DMS153 treated with DMSO at 0.1 percent for 48 hours (cell line): ENCODE measurements around the gene NCOA1.
"Not testable (repeated sequence)": the region's sequence is repeated elsewhere in the genome, so short reads cannot be mapped to it uniquely, and the experiment has no call there.

Source experiments
- DNase-seq: peaks from one replicate; lab custom pipeline; 2025; ENCODE audit not compliant: unreplicated experiment; lab: John Stamatoyannopoulos, UW

The NCOA1 gene

DNA sequence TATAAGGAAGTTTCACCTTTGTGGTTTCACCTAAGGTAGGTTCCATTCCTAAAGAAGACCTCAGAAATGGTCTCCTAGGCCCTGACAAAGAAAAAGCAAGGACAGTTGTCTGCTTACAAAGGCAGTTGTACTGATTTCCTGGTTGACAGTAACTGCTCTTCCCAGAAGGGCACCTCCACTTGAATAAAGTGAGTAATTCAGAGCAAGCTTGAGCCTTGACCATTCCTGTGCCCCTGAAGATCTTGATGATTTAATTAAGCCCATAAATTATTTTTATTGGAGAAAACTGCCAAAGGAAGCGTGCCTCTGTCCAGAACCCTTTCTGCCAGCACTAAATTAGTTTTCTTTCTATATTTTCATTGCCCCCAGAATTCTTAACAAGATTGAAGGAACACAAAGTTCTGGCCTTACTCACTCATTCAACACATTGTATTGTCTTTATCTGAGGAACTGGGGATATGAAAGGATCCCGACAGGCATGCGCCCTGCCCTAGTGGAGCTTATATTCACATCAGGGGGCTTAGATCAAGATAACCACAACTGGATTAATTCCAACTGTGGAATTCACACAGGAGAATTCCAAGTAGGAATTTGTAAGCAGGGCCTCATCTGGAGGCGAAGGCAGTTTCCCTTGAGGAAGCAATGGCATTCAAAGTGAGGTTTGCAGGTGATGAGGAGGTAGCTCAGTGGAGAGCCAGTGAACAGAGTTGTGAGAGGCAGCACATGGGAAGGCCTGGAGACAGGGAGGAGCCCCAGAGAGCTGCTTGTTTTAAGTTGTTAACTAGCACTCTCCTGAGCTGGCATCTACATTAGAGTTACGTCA, 280.9 kb downstream of the NCOA1 start:
- no peak for DNase-seq

DNA sequence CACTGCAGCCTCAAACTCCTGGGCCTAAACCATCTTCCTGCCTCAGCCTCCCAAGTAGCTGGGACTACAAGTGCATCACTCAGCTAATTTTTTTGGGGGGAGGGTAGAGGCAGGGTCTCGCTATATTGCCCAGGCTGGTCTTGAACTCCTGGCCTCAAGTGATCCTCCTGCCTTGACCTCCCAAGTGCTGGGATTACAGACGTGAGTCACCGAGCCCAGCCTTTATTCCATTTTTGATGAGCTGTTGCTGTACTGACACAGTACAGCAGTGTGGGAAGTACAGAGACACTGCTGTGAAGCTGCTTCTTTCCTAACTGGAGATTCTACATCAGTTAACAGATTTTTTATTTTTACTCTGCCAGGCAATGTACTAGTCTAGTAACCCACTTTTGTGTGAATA, 283.3 kb downstream of the NCOA1 start:
- no peak for DNase-seq

DNA sequence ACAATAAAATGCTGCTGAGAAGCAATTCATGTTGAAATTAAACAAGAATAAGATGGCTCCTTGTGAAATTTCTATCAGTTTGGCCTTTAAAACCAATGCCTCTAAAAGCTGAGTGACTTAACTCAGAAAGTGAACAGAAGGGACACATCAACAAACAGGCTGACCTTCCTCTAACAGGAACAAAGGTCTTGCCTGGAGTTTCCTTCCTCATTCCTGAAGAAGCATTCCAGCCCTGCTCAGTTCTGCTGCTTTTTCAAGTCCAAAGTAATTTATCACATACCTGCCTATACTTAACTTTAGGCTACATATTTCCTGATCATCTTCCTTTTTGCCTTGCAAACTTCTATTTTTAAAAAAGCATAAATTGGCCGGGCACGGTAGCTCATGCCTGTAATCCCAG, 288.1 kb downstream of the NCOA1 start:
- DNase-seq = no peak

DNA sequence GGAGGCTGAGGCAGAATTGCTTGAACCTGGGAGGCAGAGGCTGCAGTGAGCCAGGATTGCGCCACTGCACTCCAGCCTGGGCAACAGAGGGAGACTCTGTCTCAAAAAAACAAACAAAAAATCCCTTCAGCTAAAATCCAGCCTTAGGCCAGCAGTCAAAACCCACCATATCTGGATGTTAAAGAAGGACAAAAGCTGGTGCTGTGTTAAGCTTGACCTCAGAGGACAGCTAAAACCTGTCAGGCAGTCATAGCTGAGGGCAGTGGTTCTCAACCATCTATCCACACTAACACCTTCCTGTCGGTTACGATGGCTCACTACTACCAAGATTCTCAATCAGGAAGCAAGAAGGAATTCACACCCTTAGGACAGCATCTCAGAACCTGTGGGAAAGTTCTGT, 292.6 kb downstream of the NCOA1 start:
- DNase-seq = no peak

DNA sequence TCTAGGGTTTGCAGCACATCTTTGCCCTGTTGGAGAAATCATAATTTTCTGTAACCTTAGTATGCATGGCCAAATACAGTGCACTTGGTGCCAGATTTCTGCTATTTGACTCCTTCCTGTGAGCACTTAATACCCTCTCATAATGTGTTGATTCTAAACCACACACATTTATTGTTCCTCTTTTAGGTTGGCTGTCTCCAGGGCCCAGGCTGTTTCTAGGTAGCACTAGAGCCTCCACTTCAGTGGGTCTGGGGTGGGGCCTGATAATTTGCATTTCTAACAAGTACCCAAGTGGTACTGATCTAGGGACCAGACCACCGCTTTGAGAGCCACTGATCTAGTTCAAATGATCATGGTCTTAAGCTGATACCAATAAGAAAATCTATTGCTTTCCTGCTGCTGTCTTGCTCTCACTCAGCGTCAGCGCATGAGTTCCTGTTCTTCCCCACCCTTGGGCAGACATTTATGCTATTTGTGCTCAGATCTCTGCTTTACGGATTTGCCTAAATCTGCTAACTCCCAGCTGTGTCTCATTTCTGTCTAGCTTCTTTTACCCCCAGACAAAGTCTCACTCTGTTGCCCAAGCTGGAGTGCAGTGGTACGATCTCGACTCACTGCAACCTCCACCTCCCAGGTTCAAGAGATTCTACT, 294.7 kb downstream of the NCOA1 start:
- peak; percentile 33 for DNase-seq

DNA sequence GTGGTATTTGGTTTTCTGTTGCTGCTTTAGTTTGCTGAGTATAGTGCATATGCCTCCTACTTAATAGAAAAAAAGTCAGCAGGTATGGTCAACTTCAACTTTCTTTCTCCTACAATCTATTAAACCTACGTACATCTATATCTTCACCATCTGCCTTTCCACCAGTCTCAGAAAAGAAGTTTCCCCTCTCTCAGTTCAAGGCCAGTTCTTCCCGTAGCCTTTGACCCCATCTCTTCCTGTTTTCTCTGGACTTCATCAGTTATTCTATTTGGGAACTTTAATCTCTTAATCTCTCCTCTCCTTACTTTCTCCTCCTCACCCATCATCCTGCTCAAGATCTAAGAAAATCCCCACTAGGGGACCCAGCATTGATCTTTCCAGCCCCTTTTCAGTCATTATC, 296.5 kb downstream of the NCOA1 start:
- DNase-seq = no peak

DNA sequence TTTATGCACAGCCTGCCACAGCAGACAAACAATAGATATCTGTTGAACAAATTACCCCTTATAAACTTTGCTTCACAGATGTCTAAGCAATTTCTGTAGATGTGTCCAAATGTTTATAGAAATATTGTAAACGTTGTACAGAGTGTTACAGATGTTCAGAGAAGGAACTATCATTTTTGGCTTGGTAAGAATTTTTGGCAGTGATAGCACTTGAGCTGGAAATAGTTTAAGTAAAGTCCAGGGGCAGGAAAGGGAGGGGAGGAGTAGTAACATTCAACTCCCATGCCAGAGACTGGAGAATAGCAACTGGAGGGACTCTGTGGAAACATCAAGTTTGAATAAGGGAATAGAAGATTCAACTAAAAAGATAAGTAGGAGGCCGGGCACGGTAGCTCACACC, 297.8 kb downstream of the NCOA1 start:
- no peak for DNase-seq

DNA sequence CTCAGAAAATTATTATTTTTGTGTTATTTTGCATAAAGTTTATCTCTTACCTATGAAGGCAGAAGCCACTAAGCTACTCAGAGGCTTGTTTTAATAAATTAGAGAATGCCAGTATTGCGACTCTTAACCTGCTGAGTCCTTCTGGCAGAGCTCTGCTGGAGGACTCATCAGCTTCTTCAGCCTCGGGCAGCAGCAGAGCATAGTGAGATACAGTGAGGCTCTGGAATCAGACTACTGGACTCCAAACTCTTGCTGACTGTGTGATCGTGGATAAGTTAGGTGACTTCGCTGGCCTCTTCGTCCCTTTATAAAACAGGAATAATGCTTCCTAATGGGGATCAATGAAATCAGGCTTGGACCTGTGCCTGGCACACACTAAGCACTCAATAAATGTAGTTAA, 300.4 kb downstream of the NCOA1 start:
- no peak for DNase-seq

DNA sequence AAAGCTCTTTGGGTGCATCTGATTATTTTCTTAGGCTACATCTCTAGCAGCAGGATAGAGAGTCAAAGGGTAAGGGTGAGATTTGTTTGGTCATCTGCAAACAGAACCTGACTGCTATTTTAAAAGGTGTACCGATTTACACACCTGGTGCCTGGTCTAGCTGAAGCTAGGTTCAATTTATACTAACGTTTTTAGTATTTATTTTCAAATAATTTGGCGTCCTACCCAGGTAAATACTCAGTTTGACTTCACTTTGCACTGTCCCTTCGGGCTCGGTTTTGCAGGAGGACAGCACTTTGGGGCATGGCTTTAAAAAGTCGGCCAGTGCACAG, 301.5 kb downstream of the NCOA1 start:
- peak; percentile 38 for DNase-seq

DNA sequence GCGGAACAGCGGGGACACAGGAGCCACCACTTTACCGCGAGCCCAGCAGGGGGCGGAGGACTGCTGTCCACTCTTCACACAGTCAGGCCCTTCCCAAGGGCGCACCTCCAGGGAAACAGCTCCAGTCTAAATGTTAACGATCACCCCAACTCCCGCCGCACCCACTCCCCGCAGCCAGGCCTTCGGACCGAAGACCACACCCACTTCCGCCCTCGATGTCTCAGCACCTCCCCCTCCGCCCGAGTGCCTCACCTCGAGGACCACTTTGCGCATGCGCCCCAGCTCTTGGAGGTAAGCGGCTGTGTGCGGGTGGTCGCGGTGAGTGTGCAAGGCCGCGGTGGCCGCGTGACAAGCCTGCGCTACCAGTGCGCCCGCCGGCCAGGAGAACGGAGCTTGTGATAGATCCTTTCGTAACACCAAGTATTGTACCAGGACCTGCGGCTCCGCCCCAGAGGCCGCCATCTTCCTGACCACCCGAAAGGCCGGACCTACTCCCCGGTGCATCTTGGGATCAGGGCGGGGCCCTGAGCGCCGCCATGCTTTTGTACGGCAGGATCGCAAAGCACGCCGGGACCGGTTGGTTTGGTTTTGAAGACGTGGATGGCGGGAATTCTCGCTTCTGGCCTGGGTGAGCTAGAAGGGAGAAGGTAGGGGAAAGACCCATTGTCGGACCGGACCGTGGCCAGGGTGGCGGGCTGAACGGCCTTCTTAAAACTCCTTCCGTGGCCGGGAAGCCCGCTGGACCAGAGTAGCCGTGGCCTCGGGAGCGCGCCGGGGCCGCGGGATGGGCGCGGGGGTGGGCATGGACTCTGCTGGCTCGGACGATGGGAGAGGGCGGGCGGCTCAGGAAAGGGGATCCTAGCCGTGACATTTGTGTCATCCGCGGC, 302.1 kb downstream of the NCOA1 start, which contains the start of the genes CENPO and PTRHD1:
Gene CENPO (plus strand): TSS at position 552 of the 887 bp plus-strand sequence. CDS start 495 bp downstream, outside the sequence.
Gene PTRHD1 (minus strand): TSS at position 518 of the 887 bp plus-strand sequence. CDS start 14 bp downstream, at position 504.
- DNase-seq = peak; percentile 99

DNA sequence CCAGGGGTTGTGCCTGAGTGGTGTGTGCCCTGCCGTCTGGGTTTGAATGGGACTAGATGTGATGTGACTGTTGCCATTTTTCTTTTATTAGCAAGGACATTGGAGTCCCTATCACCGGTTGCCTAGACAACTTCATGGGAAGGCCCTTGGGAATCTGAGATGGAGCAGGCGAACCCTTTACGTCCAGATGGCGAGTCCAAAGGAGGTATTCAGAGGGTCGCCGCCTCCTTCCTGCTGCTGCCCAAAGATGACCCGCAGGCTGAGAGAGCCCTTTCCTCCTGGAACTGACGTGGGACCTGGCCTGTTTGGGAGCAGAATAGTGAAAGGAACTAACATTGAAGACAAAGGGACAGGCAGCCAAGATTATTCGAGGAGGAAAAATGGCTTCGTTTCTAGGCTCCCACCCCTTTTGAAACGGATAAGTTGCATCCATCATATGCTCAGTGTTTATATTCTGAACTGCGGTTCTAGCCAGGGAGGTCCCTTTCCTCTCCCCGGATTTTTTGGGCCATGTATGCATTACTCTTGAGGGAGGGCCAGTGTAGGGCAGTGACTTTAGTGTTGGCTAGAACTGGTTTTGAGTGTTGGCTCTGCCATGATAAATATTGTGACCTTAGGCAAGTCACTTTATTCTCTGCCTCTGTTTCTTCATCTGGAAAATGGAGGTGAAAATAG, 302.8 kb downstream of the NCOA1 start:
- DNase-seq = no peak

DNA sequence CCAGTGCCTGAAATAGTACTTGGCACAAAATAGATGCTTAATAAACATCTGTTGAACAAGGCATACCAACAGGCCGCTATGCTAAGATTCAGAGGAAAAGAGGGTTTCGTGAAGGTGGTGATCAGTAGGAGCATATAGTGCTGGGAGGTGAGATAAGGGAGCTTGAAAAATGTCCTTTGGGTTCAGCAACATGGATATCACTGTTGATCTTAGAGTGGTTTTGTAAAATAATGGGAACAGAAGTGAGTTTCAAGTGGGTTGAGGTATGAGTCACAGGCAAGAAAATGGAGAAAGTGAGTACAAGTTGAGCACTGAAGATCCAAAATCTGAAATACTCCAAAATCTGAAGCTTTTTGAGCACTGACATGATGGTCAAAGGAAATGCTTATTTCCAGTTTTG, 306.6 kb downstream of the NCOA1 start:
- no peak for DNase-seq

DNA sequence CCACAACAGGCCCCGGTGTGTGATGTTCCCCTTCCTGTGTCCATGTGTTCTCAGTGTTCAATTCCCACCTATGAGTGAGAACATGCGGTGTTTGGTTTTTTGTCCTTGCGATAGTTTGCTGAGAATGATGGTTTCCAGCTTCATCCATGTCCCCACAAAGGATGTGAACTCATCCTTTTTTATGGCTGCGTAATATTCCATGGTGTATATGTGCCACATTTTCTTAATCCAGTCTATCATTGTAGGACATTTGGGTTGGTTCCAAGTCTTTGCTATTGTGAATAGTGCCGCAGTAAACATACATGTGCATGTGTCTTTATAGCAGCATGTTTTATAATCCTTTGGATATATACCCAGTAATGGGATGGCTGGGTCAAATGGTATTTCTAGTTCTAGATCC, 309.4 kb downstream of the NCOA1 start:
- not testable (repeated sequence) for DNase-seq

DNA sequence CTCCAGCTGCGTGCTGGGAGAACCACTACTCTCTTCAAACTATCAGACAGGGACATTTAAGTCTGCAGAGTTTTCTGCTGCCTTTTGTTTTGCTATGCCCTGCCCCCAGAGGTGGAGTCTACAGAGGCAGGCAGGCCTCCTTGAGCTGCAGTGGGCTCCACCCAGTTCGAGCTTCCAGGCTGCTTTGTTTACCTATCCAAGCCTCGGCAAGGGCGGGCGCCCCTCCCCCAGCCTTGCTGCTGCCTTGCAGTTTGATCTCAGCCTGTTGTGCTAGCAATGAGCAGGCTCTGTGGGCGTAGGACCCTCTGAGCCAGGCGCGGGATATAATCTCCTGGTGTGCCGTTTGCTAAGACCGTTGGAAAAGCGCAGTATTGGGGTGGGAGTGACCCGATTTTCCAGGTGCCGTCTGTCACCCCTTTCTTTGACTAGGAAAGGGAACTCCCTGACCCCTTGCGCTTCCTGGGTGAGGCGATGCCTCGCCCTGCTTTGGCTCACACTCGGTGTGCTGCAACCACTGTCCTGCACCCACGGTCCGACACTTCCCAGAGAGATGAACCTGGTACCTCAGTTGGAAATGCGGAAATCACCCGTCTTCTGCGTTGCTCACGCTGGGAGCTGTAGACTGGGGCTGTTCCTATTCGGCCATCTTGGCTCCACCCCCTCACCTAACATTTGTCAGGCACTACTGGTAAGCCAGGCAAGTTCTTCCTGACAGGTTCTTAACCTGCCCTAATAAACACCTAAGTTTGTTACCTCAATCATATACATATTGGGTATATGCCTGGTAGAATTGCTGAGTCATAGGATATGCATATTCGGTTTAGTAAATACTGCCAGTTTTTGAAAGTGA, 315.0 kb downstream of the NCOA1 start:
- not testable (repeated sequence) for DNase-seq

DNA sequence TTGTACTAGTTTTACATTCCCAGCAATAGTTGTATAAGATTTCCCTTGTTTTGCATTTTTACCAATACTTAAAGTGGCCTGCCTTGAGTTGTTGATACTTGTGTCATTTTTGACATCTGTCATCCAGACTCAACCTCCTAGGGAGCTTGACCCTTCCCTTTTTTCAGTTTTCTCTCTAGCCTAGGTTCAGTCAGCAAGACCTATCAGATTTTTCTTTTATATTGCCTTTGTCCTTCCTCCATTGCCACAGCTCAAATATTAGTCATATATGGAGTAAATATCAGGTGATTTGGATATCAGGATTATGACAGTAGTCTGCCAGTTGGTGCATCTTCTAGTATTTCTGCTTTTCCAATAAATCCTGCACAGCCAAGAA, 315.6 kb downstream of the NCOA1 start:
- DNase-seq = no peak

DNA sequence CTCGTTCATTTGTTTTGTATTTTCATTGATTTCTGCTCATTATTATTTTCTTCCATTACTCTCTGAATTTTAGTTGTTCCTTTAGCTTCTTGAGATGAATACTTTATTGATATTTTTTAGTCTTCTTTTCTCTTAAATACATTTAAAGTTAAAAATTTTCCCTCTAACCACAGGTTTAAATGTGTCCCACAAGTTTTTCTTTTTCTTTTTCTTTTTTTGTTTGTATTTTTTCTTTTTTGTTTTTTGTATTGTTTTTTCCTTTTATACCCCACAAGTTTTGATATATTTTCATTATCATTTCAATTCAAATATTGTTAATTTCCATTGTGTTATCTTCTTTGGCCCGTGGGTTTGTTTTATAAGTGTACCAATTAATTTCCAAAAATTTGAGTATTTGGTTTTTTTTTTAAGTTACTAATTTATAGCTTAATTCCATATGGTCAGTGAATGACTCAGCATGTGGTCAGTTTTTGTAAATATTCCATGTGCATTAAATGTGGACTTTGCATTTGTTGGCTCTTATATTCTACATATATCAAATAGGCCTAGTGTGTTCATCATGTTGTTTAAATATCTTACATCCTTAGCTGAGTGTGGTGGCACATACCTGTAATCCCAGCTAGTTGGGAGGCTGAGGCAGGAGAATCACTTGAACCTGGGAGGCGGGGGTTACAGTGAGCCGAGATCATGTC, 318.4 kb downstream of the NCOA1 start:
- no peak for DNase-seq

DNA sequence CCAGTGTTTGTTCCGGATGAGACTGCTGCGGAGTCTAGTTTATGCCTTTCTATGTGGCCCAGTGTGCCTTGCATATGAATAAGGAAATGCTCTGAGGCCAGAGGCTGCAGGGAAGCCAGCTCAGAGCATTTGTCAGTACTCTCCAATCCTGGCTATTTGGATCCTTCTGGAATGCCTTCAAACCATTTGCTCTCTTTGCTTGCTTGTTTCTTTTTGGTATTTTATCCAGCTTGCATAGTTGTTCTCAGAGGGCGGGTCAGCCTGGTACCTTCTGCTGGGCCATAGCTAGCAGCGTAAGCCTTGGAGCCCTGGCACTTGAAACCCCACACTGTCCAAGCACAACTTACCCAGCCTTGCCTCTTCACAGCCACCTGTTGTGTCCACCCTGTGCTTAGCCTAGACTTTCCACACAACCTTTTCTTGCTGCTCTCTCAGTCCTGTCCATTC, 322.7 kb downstream of the NCOA1 start:
- DNase-seq = no peak

DNA sequence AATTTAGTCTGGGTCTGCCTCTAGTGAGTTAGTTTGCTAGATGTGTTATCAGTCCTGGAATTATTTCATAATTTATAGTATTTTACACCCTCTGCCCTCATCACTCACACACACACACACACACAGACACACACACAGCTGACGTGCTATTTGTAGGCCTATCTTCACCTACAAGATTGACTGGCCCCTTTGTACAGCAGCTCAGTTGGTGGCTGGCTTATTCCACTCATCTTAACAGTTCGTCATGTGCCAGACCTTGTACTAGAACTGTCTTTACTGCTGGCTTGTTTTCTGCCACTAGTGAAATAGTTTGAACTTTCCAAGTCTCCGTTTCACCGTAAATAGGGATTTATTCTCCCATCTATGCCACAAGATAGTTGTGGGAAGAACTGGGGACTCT, 323.5 kb downstream of the NCOA1 start:
- no peak for DNase-seq

DNA sequence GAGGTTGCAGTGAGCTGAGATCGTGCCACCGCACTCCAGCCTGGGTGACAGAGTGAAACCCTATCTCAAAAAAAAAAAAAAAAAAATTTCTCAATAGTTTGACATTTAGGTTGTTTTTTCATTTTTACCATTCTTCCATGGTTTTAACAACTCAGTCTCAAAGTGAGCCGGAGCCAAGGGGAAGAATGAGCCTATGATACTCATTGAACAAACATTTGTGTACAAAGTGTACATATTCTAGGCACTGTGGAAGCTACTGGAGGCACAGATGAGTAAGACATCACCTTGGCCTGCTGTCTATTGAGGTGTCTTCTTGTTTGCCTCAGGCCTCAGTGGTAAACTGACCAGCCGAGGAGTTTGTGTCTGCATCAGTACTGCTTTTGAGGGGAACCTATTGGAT, 324.1 kb downstream of the NCOA1 start:
- DNase-seq = no peak
